BE2C (cell line): Measurements from ENCODE around the gene CCDC197.

Experiments used
- DNase-seq: peaks from one replicate; pipeline ENCODE4 v3.0.0-alpha.2; 2020
- H3K27me3 ChIP-seq: fragments of 250-450 bp; sonication (Bioruptor Pico); 2 replicates; pipeline ENCODE4 v1.5.1; 2020; ENCODE audit warnings: mild to moderate bottlenecking
- H3K36me3 ChIP-seq: fragments of 250-450 bp; sonication (Bioruptor Pico); 2 replicates; pipeline ENCODE4 v1.5.1; 2020; ENCODE audit warnings: mild to moderate bottlenecking
- H3K4me1 ChIP-seq: fragments of 250-450 bp; sonication (Bioruptor Pico); 2 replicates; pipeline ENCODE4 v1.5.1; 2020
- H3K4me3 ChIP-seq: 2 replicates; pipeline ENCODE4 v1.5.1; 2011; ENCODE audit warnings: low read depth, low read length
- H3K9me3 ChIP-seq: fragments of 250-450 bp; sonication (Bioruptor Pico); 2 replicates; pipeline ENCODE4 v1.5.1; 2020
- TF ChIP-seq, protein P1 (sequence below): IDR thresholded peaks from 2 replicates; pipeline ENCODE4 v1.5.1; 2012; ENCODE audit warnings: mild to moderate bottlenecking, low read depth, low read length

CCDC197 gene

DNA sequence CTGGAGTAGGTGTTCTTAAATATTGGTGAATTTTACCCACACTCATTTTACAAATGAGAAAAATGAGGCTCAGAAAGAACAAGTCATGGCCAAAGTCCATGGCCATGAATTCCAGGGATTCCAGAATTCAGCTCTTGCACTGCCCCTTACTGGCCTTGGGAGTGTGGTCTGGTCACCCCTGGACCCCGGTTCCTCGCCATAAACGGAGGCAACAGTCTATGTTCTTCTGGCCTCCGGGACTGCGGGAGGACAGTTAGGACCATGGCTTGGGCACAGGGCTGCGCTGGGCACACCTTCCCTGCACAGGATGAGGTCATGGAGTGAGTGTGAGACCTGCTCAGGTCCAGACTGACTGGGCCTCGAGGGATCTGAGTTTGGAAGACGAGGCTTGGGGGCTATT, 6.9 kb downstream of the CCDC197 start:
- Histone ChIP-seq H3K36me3 (no peaks in the 10 kb centered on the region), H3K27me3 (no peaks in the 10 kb centered on the region), H3K4me1 (no peaks in the 10 kb centered on the region), H3K9me3 (no peaks in the 10 kb centered on the region), H3K4me3 (no peak overlapping the region)
- DNase-seq = no peak
- TF ChIP-seq, protein P1, sequence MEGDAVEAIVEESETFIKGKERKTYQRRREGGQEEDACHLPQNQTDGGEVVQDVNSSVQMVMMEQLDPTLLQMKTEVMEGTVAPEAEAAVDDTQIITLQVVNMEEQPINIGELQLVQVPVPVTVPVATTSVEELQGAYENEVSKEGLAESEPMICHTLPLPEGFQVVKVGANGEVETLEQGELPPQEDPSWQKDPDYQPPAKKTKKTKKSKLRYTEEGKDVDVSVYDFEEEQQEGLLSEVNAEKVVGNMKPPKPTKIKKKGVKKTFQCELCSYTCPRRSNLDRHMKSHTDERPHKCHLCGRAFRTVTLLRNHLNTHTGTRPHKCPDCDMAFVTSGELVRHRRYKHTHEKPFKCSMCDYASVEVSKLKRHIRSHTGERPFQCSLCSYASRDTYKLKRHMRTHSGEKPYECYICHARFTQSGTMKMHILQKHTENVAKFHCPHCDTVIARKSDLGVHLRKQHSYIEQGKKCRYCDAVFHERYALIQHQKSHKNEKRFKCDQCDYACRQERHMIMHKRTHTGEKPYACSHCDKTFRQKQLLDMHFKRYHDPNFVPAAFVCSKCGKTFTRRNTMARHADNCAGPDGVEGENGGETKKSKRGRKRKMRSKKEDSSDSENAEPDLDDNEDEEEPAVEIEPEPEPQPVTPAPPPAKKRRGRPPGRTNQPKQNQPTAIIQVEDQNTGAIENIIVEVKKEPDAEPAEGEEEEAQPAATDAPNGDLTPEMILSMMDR = no peak

DNA sequence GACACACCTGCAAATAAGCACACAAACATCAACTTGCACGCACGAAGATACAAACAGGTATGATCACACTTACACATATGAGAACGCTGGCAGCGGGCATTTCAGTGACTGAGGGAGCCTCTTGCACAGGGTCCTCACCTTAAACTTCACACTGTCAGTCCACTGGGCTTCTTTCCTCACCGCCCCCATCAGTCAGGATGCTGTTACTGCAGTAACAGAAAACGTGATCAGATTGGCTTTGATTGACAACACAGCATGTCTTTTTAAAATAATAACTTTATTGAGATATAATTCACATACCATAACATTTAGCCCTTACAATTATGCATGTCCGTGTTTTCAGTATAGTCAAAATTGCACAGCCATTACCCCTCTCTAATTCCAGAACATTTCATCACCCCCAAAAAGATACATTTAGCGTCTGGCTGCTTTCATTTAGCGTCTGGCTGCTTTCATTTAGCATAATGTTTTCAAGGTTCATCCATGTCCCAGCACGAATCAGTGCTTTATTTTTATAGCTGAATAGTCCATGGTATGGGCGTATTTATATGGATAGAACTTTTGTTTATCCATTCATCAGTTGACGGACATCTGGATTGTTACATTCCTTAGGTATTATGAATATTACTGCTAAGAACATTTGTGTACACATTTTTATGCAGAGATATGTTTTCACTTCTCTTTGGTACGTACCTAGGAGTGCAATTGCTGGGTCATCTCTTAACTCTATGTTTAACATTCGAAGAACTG, 8.4 kb downstream of the CCDC197 start:
- Histone ChIP-seq H3K36me3 (no peaks in the 10 kb centered on the region), H3K4me3 (no peak overlapping the region), H3K9me3 (no peaks in the 10 kb centered on the region), H3K4me1 (no peaks in the 10 kb centered on the region), H3K27me3 (no peaks in the 10 kb centered on the region)
- peak; percentile 37 for DNase-seq
- TF ChIP-seq, protein P1 = peak; percentile 65

DNA sequence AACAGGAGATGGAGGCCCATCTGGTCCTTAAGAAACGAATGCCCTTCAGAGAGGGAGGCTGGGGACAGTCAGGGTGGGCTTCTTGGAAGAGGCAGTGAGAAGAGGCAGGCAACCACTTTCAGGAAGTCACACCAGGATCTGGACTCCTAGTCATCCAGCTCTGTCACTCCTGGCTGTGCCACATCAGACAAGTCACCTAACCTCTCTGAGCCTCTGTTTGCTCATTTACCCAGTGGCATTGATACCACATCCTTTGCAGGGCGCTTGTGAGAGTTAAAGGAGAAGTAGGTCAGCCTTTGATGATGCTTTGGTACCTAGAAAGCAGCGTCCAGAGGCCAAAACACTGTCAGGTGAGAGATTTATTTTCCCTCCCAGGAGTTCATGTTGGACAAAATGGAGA, 11.1 kb downstream of the CCDC197 start:
- Histone ChIP-seq H3K36me3 (no peaks in the 10 kb centered on the region), H3K27me3 (no peaks in the 10 kb centered on the region), H3K9me3 (no peaks in the 10 kb centered on the region), H3K4me1 (no peaks in the 10 kb centered on the region), H3K4me3 (no peak overlapping the region)
- TF ChIP-seq, protein P1 = no peak
- no peak for DNase-seq

DNA sequence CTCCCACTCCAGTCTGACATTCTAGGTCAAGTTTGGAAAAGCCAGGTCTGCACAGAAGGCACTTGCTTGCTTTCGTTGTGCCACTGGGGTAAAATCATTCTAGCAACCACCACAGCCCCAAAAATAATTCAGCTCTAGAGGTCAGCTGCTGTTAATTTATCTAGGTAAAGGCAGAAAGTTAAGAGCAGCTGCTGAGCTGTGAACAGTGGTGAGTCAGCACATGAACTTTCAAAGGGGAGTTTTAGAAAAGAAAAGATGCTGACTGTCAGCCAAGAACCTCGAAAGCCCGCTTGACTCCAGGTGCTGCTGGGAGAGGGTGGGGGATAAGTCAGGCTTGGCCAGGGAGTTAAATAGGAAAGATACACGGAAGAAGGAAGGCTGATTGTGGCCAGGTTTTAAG, 12.7 kb downstream of the CCDC197 start:
- no peak for DNase-seq
- H3K27me3 ChIP-seq = no peaks in the 10 kb centered on the region
- TF ChIP-seq, protein P1 = no peak

DNA sequence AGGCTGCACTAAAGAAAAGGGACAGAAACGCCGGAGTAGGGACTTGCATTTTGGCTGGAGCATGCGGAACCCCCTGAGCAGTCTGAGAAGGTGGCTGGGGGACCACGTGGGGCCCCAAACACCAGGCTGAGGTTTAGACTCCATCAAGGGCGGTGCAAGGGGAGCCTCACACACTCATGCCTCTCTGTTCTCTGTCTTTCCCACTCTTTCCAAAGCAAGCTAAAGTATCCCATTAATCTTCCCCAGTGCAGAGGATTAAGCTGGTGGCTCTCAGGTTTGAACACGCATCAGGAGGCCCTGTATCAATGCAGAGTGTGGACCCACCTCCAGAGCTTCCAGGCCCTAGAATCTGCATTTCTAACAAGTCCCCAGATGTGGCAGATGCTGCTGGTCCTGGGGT, 13.5 kb downstream of the CCDC197 start:
- no peak overlapping the region for H3K4me3 ChIP-seq
- no peaks in the 10 kb centered on the region for H3K27me3 ChIP-seq

More for the DNA sequence above, 12.7 kb downstream of the CCDC197 start:
- H3K4me1 ChIP-seq = no peaks in the 10 kb centered on the region
- no peaks in the 10 kb centered on the region for H3K9me3 ChIP-seq
- no peak overlapping the region for H3K4me3 ChIP-seq
- H3K36me3 ChIP-seq = no peaks in the 10 kb centered on the region

DNA sequence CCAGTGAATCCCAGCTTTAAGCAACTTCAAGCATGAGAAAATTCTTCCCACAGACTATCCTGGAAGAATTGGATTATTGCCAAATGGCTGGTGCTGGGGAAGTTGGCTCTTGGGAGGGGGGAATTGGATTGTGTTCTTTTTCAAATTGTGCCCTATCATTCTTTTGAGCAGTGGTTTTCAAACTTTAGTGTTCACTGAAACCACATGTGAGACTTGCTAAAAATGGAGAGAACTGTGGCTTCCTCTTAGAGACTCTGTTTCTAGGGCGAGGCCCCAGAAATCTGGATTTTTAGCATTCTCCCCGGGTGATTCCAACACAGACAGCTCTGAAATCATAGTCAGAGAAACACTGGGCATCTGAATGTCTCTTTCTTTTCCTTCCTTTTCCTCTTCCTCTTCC, 14.7 kb downstream of the CCDC197 start:
- Histone ChIP-seq H3K27me3 (no peaks in the 10 kb centered on the region), H3K36me3 (no peaks in the 10 kb centered on the region), H3K4me3 (no peak overlapping the region), H3K4me1 (no peaks in the 10 kb centered on the region), H3K9me3 (no peaks in the 10 kb centered on the region)
- TF ChIP-seq, protein P1 = no peak
- no peak for DNase-seq

More for the DNA sequence above, 13.5 kb downstream of the CCDC197 start:
- TF ChIP-seq, protein P1 = no peak
- H3K9me3 ChIP-seq = no peaks in the 10 kb centered on the region
- H3K36me3 ChIP-seq = no peaks in the 10 kb centered on the region
- no peaks in the 10 kb centered on the region for H3K4me1 ChIP-seq
- no peak for DNase-seq
